Skeletal muscle satellite cell (primary cell): ENCODE measurements around the gene MVD.
A peak's percentile ranks its signal among the peaks of the same experiment; 100 is the strongest.
"Not testable (repeated sequence)": the region's sequence is repeated elsewhere in the genome, so short reads cannot be mapped to it uniquely, and the experiment has no call there.

Experiments used
- H3K27me3 ChIP-seq: 2 replicates; pipeline ENCODE4 v1.7.0; 2013; ENCODE audit warnings: low read length; ENCODE audit not compliant: control insufficient read depth, insufficient read depth
- H3K36me3 ChIP-seq: 2 replicates; pipeline ENCODE4 v1.7.0; 2013; ENCODE audit warnings: mild to moderate bottlenecking, control low read depth, low read length; ENCODE audit not compliant: insufficient read depth
- H3K4me1 ChIP-seq: 2 replicates; pipeline ENCODE4 v1.7.0; 2013; ENCODE audit warnings: low read length; ENCODE audit not compliant: control insufficient read depth, insufficient read depth
- H3K4me2 ChIP-seq: 2 replicates; pipeline ENCODE4 v1.7.0; 2013; ENCODE audit warnings: mild to moderate bottlenecking, low read length
- H3K4me3 ChIP-seq: 2 replicates; pipeline ENCODE4 v1.7.0; 2013; ENCODE audit warnings: low read length
- H3K9ac ChIP-seq: 2 replicates; pipeline ENCODE4 v1.7.0; 2013; ENCODE audit warnings: mild to moderate bottlenecking, low read depth, low read length, moderate library complexity
- H3K9me3 ChIP-seq: replicated peaks from 2 replicates; pipeline ENCODE4 v1.7.0; 2013; ENCODE audit warnings: mild to moderate bottlenecking, control low read depth, low read length

Gene MVD

GRCh38 chr16:88676502-88677242 is 13.8 kb upstream of the MVD start:
- no peaks in the 10 kb centered on the region for H3K9me3 ChIP-seq
- no peak overlapping the region for H3K9ac ChIP-seq
- no peak overlapping the region for H3K4me3 ChIP-seq
- peaks cover 6% of the 10 kb centered on the region for H3K4me1 ChIP-seq
- H3K27me3 ChIP-seq = peaks cover 36% of the 10 kb centered on the region
- H3K36me3 ChIP-seq = peaks cover 3% of the 10 kb centered on the region
- H3K4me2 ChIP-seq = no peak overlapping the region

GRCh38 chr16:88673716-88674379 is 11.0 kb upstream of the MVD start:
- H3K9ac ChIP-seq = no peak overlapping the region
- H3K27me3 ChIP-seq = peaks cover 28% of the 10 kb centered on the region
- no peak overlapping the region for H3K4me2 ChIP-seq
- H3K4me3 ChIP-seq = no peak overlapping the region
- H3K4me1 ChIP-seq = peaks cover 5% of the 10 kb centered on the region
- H3K36me3 ChIP-seq = peaks cover 3% of the 10 kb centered on the region
- H3K9me3 ChIP-seq = no peaks in the 10 kb centered on the region

- Histone ChIP-seq H3K36me3 (peaks cover 3% of the 10 kb centered on the region), H3K4me3 (no peak overlapping the region), H3K4me2 (no peak overlapping the region), H3K9ac (no peak overlapping the region), H3K9me3 (no peaks in the 10 kb centered on the region), H3K27me3 (peaks cover 17% of the 10 kb centered on the region), H3K4me1 (peaks cover 2% of the 10 kb centered on the region)
Measured at GRCh38 chr16:88672776-88673175, 9.9 kb upstream of the MVD start.

GRCh38 chr16:88671806-88672205 is 8.9 kb upstream of the MVD start:
- Histone ChIP-seq H3K36me3 (peaks cover 3% of the 10 kb centered on the region), H3K27me3 (peaks cover 8% of the 10 kb centered on the region), H3K4me2 (no peak overlapping the region), H3K4me1 (no peaks in the 10 kb centered on the region), H3K9me3 (no peaks in the 10 kb centered on the region), H3K9ac (no peak overlapping the region), H3K4me3 (no peak overlapping the region)

GRCh38 chr16:88669980-88670379 is 7.1 kb upstream of the MVD start:
- H3K4me3 ChIP-seq = no peak overlapping the region
- peaks cover 3% of the 10 kb centered on the region for H3K36me3 ChIP-seq
- no peak overlapping the region for H3K4me2 ChIP-seq
- H3K27me3 ChIP-seq = no peaks in the 10 kb centered on the region
- H3K4me1 ChIP-seq = no peaks in the 10 kb centered on the region
- H3K9ac ChIP-seq = no peak overlapping the region
- H3K9me3 ChIP-seq = no peaks in the 10 kb centered on the region

- H3K4me2 ChIP-seq, H3K4me1 ChIP-seq, H3K9ac ChIP-seq, H3K9me3 ChIP-seq, H3K27me3 ChIP-seq, H3K36me3 ChIP-seq, H3K4me3 ChIP-seq: not testable (repeated sequence)
Measured at GRCh38 chr16:88669493-88669892, 6.6 kb upstream of the MVD start.

GRCh38 chr16:88667461-88667860 is 4.6 kb upstream of the MVD start:
- Histone ChIP-seq H3K9ac (no peak overlapping the region), H3K36me3 (no peaks in the 10 kb centered on the region), H3K9me3 (no peaks in the 10 kb centered on the region), H3K27me3 (no peaks in the 10 kb centered on the region), H3K4me3 (no peak overlapping the region), H3K4me1 (no peaks in the 10 kb centered on the region), H3K4me2 (no peak overlapping the region)

GRCh38 chr16:88665570-88665969 is 2.7 kb upstream of the MVD start:
- Histone ChIP-seq H3K36me3 (no peaks in the 10 kb centered on the region), H3K9ac (no peak overlapping the region), H3K4me3 (no peak overlapping the region), H3K27me3 (no peaks in the 10 kb centered on the region), H3K9me3 (no peaks in the 10 kb centered on the region), H3K4me1 (peaks cover 5% of the 10 kb centered on the region), H3K4me2 (no peak overlapping the region)

GRCh38 chr16:88665148-88665547 is 2.3 kb upstream of the MVD start:
- Histone ChIP-seq H3K9ac (no peak overlapping the region), H3K4me2 (no peak overlapping the region), H3K9me3 (no peaks in the 10 kb centered on the region), H3K36me3 (no peaks in the 10 kb centered on the region), H3K4me3 (no peak overlapping the region), H3K27me3 (no peaks in the 10 kb centered on the region), H3K4me1 (peaks cover 5% of the 10 kb centered on the region)

- Histone ChIP-seq H3K9ac (peak overlapping the region; percentile 92), H3K4me2 (peak overlapping the region; percentile 99), H3K4me1 (peaks cover 5% of the 10 kb centered on the region), H3K36me3 (no peaks in the 10 kb centered on the region), H3K4me3 (peak overlapping the region; percentile 97), H3K27me3 (no peaks in the 10 kb centered on the region), H3K9me3 (no peaks in the 10 kb centered on the region)
Measured at GRCh38 chr16:88662222-88662842, 559 bp downstream of the MVD start.

- Histone ChIP-seq H3K4me2 (peak overlapping the region; percentile 57), H3K27me3 (no peaks in the 10 kb centered on the region), H3K4me1 (peaks cover 5% of the 10 kb centered on the region), H3K9ac (no peak overlapping the region), H3K9me3 (no peaks in the 10 kb centered on the region), H3K36me3 (peaks cover 7% of the 10 kb centered on the region), H3K4me3 (peak overlapping the region; percentile 8)
Measured at GRCh38 chr16:88661468-88661867, 1.4 kb downstream of the MVD start.
